Panc1 (cell line): ENCODE measurements around the gene TTLL11. TPM values are rescaled to one million over a fixed set of nuclear protein-coding genes. Genes with fewer than 3 reads are reported as not detected.

Experiments used
- ATAC-seq: fragments of 200-7000 bp; cut with Tn5 transposase; 2 replicates; pipeline ENCODE4 v1.9.1; 2020; ENCODE audit warnings: mild to moderate bottlenecking, moderate library complexity
- BruUV-seq: library from RNA; stranded (reverse); fragments of 400-500 nt; replicated peaks from 2 replicates; lab custom pipeline; 2021; lab: Mats Ljungman, UMichigan
- CTCF ChIA-PET: fragments of 300-600 bp; sonication (Branson Sonifier 250); formaldehyde crosslinking; loops from one replicate; lab custom pipeline; 2022; ENCODE audit warnings: antibody characterized with exemption; lab: Charles Lee
- POLR2A ChIA-PET: fragments of 300-600 bp; sonication (Branson Sonifier 250); formaldehyde crosslinking; loops from one replicate; lab custom pipeline; 2022; ENCODE audit warnings: antibody characterized with exemption; lab: Charles Lee
- DNase-seq: peaks from one replicate; pipeline ENCODE4 v3.0.0-alpha.2; 2010; ENCODE audit warnings: low read depth, low spot score
- H3K27ac ChIP-seq: 2 replicates; pipeline ENCODE4 v1.5.1; 2011; ENCODE audit warnings: mild to moderate bottlenecking, low read length, inconsistent platforms
- H3K27me3 ChIP-seq: fragments of 200-500 bp; sonication (Bioruptor generic); 2 replicates; pipeline ENCODE4 v1.6.0; 2014; ENCODE audit warnings: low read length, inconsistent platforms; ENCODE audit not compliant: control insufficient read depth, insufficient read depth
- H3K36me3 ChIP-seq: fragments of 200-500 bp; sonication (Bioruptor generic); 2 replicates; pipeline ENCODE4 v1.5.1; 2014; ENCODE audit warnings: inconsistent platforms, mild to moderate bottlenecking, low read length, moderate library complexity; ENCODE audit not compliant: control insufficient read depth, insufficient read depth
- H3K4me1 ChIP-seq: 2 replicates; pipeline ENCODE4 v1.5.1; 2011; ENCODE audit warnings: inconsistent platforms, mild to moderate bottlenecking, low read length, moderate library complexity; ENCODE audit not compliant: control insufficient read depth, insufficient read depth
- H3K4me3 ChIP-seq, 2 experiments: 2 replicates each; pipeline ENCODE4 v1.5.1; 2011 to 2012; ENCODE audit warnings: low read depth in 2 of 2, low read length in 2 of 2, mild to moderate bottlenecking in 2 of 2, inconsistent platforms in 1 of 2, moderate library complexity in 1 of 2
- H3K9me3 ChIP-seq: fragments of 200-500 bp; sonication (Bioruptor generic); 2 replicates; pipeline ENCODE4 v1.5.1; 2014; ENCODE audit warnings: low read depth, mild to moderate bottlenecking, inconsistent platforms, low read length, moderate library complexity; ENCODE audit not compliant: control insufficient read depth, insufficient read depth
- CTCF ChIP-seq: fragments of 450-650 bp; IDR thresholded peaks from 2 replicates; pipeline ENCODE4 v1.5.1; 2017; ENCODE audit warnings: mild to moderate bottlenecking
- POLR2AphosphoS5 ChIP-seq: IDR thresholded peaks from 2 replicates; pipeline ENCODE4 v1.6.1; 2012; ENCODE audit warnings: mild to moderate bottlenecking, low read depth, low read length, moderate library complexity
- SIN3A ChIP-seq: IDR thresholded peaks from 2 replicates; pipeline ENCODE4 v1.6.1; 2012; ENCODE audit warnings: low read depth, mild to moderate bottlenecking, low read length, moderate library complexity, borderline replicate concordance; ENCODE audit not compliant: insufficient read depth
- TCF7L2 ChIP-seq: IDR thresholded peaks from 2 replicates; pipeline ENCODE4 v1.6.1; 2011; ENCODE audit warnings: mild to moderate bottlenecking, low read depth, low read length, inconsistent platforms
- in situ Hi-C: cut with HindIII; loops from 2 replicates; pipeline ENCODE4 v1.10.0; 2016; ENCODE audit warnings: low sequenced_read_pairs, low pct_unique_long_range_greater_than_20kb
- intact Hi-C: fragments of 100-400 bp; cut with micrococcal nuclease; formaldehyde crosslinking; loops from one replicate; pipeline ENCODE4 v1.10.0; 2022; ENCODE audit not compliant: unreplicated experiment
- total RNA-seq: library from RNA; stranded (reverse); gene quantifications from one replicate; pipeline ENCODE4 v1.2.1, GENCODE V29; 2021; ENCODE audit not compliant: unreplicated experiment
- TF ChIP-seq, protein P1 (sequence below), 2 experiments: IDR thresholded peaks; 2 replicates each; pipeline ENCODE4 v1.6.1; 2011 to 2012; ENCODE audit warnings: low read depth in 2 of 2, control low read depth in 1 of 2, low read length in 1 of 2, mild to moderate bottlenecking in 1 of 2, moderate library complexity in 1 of 2; ENCODE audit not compliant: insufficient read depth in 1 of 2

TTLL11 gene
- total RNA-seq, 1 experiment from 2014 or later: 1.1 TPM

- H3K9me3 ChIP-seq: no peaks in the 10 kb centered on the region
- no peak overlapping the region for H3K27ac ChIP-seq
- H3K27me3 ChIP-seq: no peaks in the 10 kb centered on the region
- intact Hi-C loops: no loop called here
- in situ Hi-C loops: no loop called here
- H3K4me1 ChIP-seq: no peaks in the 10 kb centered on the region
- ChIA-PET POLR2A (no interaction called here), CTCF (no interaction called here)
- DNase-seq: no peak
- no peaks in the 10 kb centered on the region for H3K36me3 ChIP-seq
- no peak overlapping the region for H3K4me3 ChIP-seq
- TF ChIP-seq CTCF (no peak), POLR2AphosphoS5 (no peak), SIN3A (no peak), TCF7L2 (no peak)
- TF ChIP-seq, protein P1, sequence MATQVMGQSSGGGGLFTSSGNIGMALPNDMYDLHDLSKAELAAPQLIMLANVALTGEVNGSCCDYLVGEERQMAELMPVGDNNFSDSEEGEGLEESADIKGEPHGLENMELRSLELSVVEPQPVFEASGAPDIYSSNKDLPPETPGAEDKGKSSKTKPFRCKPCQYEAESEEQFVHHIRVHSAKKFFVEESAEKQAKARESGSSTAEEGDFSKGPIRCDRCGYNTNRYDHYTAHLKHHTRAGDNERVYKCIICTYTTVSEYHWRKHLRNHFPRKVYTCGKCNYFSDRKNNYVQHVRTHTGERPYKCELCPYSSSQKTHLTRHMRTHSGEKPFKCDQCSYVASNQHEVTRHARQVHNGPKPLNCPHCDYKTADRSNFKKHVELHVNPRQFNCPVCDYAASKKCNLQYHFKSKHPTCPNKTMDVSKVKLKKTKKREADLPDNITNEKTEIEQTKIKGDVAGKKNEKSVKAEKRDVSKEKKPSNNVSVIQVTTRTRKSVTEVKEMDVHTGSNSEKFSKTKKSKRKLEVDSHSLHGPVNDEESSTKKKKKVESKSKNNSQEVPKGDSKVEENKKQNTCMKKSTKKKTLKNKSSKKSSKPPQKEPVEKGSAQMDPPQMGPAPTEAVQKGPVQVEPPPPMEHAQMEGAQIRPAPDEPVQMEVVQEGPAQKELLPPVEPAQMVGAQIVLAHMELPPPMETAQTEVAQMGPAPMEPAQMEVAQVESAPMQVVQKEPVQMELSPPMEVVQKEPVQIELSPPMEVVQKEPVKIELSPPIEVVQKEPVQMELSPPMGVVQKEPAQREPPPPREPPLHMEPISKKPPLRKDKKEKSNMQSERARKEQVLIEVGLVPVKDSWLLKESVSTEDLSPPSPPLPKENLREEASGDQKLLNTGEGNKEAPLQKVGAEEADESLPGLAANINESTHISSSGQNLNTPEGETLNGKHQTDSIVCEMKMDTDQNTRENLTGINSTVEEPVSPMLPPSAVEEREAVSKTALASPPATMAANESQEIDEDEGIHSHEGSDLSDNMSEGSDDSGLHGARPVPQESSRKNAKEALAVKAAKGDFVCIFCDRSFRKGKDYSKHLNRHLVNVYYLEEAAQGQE (IDR thresholded peaks at IDR 0.05; ENCODE audit: insufficient read depth in 1 of 2, low read depth in 2 of 2, low read length in 1 of 2): no peak
- no peak for ATAC-seq
- BruUV-seq: no TSS peak
Observed at GRCh38 chr9:121924700-121925099, 168.4 kb downstream of the TTLL11 start.

GRCh38 chr9:121921444-121921843 lies 171.7 kb downstream of the TTLL11 start:
- intact Hi-C loops: no loop called here
- ATAC-seq (no peak), DNase-seq (no peak)
- POLR2A ChIA-PET: no interaction called here
- in situ Hi-C loops: no loop called here
- no TSS peak for BruUV-seq
- TF ChIP-seq, protein P1 (IDR thresholded peaks at IDR 0.05; ENCODE audit: insufficient read depth in 1 of 2, low read depth in 2 of 2, low read length in 1 of 2): no peak
- TF ChIP-seq POLR2AphosphoS5: no peak
- CTCF ChIA-PET: no interaction called here
- no peak overlapping the region for H3K27ac ChIP-seq
- no peaks in the 10 kb centered on the region for H3K36me3 ChIP-seq
- no peak overlapping the region for H3K4me3 ChIP-seq
- H3K4me1 ChIP-seq: no peaks in the 10 kb centered on the region
- no peaks in the 10 kb centered on the region for H3K9me3 ChIP-seq
- no peaks in the 10 kb centered on the region for H3K27me3 ChIP-seq
